HCT116 (cell line): Measurements from ENCODE around the gene PCBP3. TPM values are rescaled to one million over a fixed set of nuclear protein-coding genes. Genes with fewer than 3 reads are reported as not detected.
A peak's percentile ranks its signal among the peaks of the same experiment; 100 is the strongest.

Experiments
- ATAC-seq: fragments of 200-7000 bp; cut with Tn5 transposase; 2 replicates; pipeline ENCODE4 v1.9.1; 2020; ENCODE audit warnings: mild to moderate bottlenecking, moderate library complexity
- BruUV-seq: library from RNA; stranded (reverse); fragments of 400-500 nt; replicated peaks from 2 replicates; lab custom pipeline; 2021; lab: Mats Ljungman, UMichigan
- CTCF ChIA-PET: fragments of 300-600 bp; sonication (Branson Sonifier 250); formaldehyde crosslinking; loops from one replicate; lab custom pipeline; 2021; ENCODE audit warnings: antibody characterized with exemption; lab: Charles Lee
- POLR2A ChIA-PET: fragments of 300-600, 350-600 bp; sonication (Branson Sonifier 250); formaldehyde crosslinking; loops from one replicate; lab custom pipeline; 2021; ENCODE audit warnings: antibody characterized with exemption; lab: Charles Lee
- RAD21 ChIA-PET, 2 experiments: fragments of 300-600 bp; sonication (Branson Sonifier 250); formaldehyde crosslinking; loops; one replicate each; lab custom pipeline; 2023; ENCODE audit warnings: low total read pairs in 2 of 2; ENCODE audit not compliant: uncharacterized antibody in 2 of 2, unreplicated experiment in 2 of 2, low non-redundant PET in 1 of 2; lab: Charles Lee
- DNase-seq: peaks from one replicate; pipeline ENCODE4 v3.0.0-alpha.2; 2010; ENCODE audit warnings: low read depth, low spot score
- H2AFZ ChIP-seq: fragments of 200-600 bp; shearing (Covaris generic), sonication (generic); 2 replicates; pipeline ENCODE4 v1.6.1; 2017; ENCODE audit warnings: low read depth, mixed run types, mixed read lengths, antibody characterized with exemption, low read length; ENCODE audit not compliant: poor library complexity, severe bottlenecking
- H3K27ac ChIP-seq: 2 replicates; pipeline ENCODE4 v1.5.1; 2012; ENCODE audit warnings: low read depth, low read length
- H3K27me3 ChIP-seq: fragments of 200-600 bp; sonication (generic); 2 replicates; pipeline ENCODE4 v1.6.1; 2016; ENCODE audit warnings: mixed run types, low read length, mixed read lengths; ENCODE audit not compliant: insufficient read depth
- H3K36me3 ChIP-seq, 2 experiments: fragments of 200-500 bp in 1 of 2; fragments of 200-600 bp in 1 of 2; sonication (Bioruptor generic) in 1 of 2; sonication (generic) in 1 of 2; 2 replicates each; pipeline versions ENCODE4 v1.5.1 to v1.6.1; 2014 to 2016; ENCODE audit warnings: low read length in 2 of 2, inconsistent platforms in 1 of 2, mixed read lengths in 1 of 2, mixed run types in 1 of 2; ENCODE audit not compliant: insufficient read depth in 2 of 2, control insufficient read depth in 1 of 2
- H3K4me1 ChIP-seq, 2 experiments: fragments of 200-600 bp in 1 of 2; sonication (generic) in 1 of 2; 2 replicates each; pipeline versions ENCODE4 v1.5.1 to v1.6.1; 2012 to 2017; ENCODE audit warnings: low read length in 2 of 2, inconsistent platforms in 1 of 2, mild to moderate bottlenecking in 1 of 2, mixed read lengths in 1 of 2, mixed run types in 1 of 2, moderate library complexity in 1 of 2; ENCODE audit not compliant: insufficient read depth in 2 of 2, control insufficient read depth in 1 of 2
- H3K4me2 ChIP-seq: fragments of 200-600 bp; sonication (generic); 2 replicates; pipeline ENCODE4 v1.6.1; 2017; ENCODE audit warnings: mixed run types, low read length, mixed read lengths
- H3K4me3 ChIP-seq, 2 experiments: fragments of 200-600 bp in 1 of 2; sonication (generic) in 1 of 2; replicated peaks in 1 of 2; 2 replicates each; pipeline ENCODE4 v1.5.1; 2011 to 2016; ENCODE audit warnings: low read length in 2 of 2, control low read depth in 1 of 2, low read depth in 1 of 2, mild to moderate bottlenecking in 1 of 2, mixed read lengths in 1 of 2, mixed run types in 1 of 2
- H3K79me2 ChIP-seq: fragments of 200-600 bp; sonication (generic); 2 replicates; pipeline ENCODE4 v1.6.1; 2017; ENCODE audit warnings: mild to moderate bottlenecking, mixed run types, low read length, moderate library complexity, mixed read lengths; ENCODE audit not compliant: insufficient read depth
- H3K9ac ChIP-seq: fragments of 200-600 bp; sonication (generic); 2 replicates; pipeline ENCODE4 v1.6.1; 2016; ENCODE audit warnings: low read length, mixed read lengths
- H3K9me2 ChIP-seq: fragments of 200-600 bp; sonication (generic), shearing (Covaris generic); 2 replicates; pipeline ENCODE4 v1.6.1; 2017; ENCODE audit warnings: mixed run types, mild to moderate bottlenecking, moderate library complexity; ENCODE audit not compliant: insufficient read depth
- H3K9me3 ChIP-seq, 2 experiments: fragments of 200-500 bp in 1 of 2; fragments of 200-600 bp in 1 of 2; sonication (Bioruptor generic) in 1 of 2; sonication (generic) in 1 of 2; 2 replicates each; pipeline ENCODE4 v1.6.1; 2014 to 2017; ENCODE audit warnings: low read length in 2 of 2, mixed read lengths in 2 of 2, inconsistent platforms in 1 of 2, low read depth in 1 of 2, mild to moderate bottlenecking in 1 of 2, mixed run types in 1 of 2, moderate library complexity in 1 of 2; ENCODE audit not compliant: control insufficient read depth in 1 of 2, insufficient read depth in 1 of 2
- H4K20me1 ChIP-seq: fragments of 200-600 bp; sonication (generic), shearing (Covaris generic); 2 replicates; pipeline ENCODE4 v1.6.1; 2017; ENCODE audit warnings: mixed run types, mild to moderate bottlenecking, moderate library complexity; ENCODE audit not compliant: insufficient read depth
- CBX3 ChIP-seq: IDR thresholded peaks from 2 replicates; pipeline ENCODE4 v1.6.1; 2012; ENCODE audit warnings: low read depth
- CEBPB ChIP-seq: IDR thresholded peaks from 2 replicates; pipeline ENCODE4 v1.6.1; 2012; ENCODE audit warnings: low read depth
- EZH2phosphoT487 ChIP-seq: fragments of 200-600 bp; IDR thresholded peaks from 2 replicates; pipeline ENCODE4 v1.6.1; 2018; ENCODE audit warnings: antibody characterized with exemption, borderline replicate concordance
- FOSL1 ChIP-seq: IDR thresholded peaks from 2 replicates; pipeline ENCODE4 v1.6.1; 2012; ENCODE audit warnings: low read depth
- JUND ChIP-seq: IDR thresholded peaks from 2 replicates; pipeline ENCODE4 v1.6.1; 2012
- POLR2A ChIP-seq: IDR thresholded peaks from 2 replicates; pipeline ENCODE4 v1.7.0; 2011; ENCODE audit warnings: borderline replicate concordance; ENCODE audit not compliant: insufficient read depth, insufficient read length; ENCODE audit errors: extremely low read depth
- SIN3A ChIP-seq: IDR thresholded peaks from 2 replicates; pipeline ENCODE4 v1.6.1; 2012; ENCODE audit warnings: low read depth
- SP1 ChIP-seq: IDR thresholded peaks from 2 replicates; pipeline ENCODE4 v1.6.1; 2012; ENCODE audit warnings: low read depth
- YY1 ChIP-seq: IDR thresholded peaks from 2 replicates; pipeline ENCODE4 v1.6.1; 2011; ENCODE audit warnings: low read length, low read depth, moderate library complexity, mild to moderate bottlenecking; ENCODE audit not compliant: insufficient replicate concordance; ENCODE audit errors: extremely low read depth
- ZFX ChIP-seq: fragments of 450-650 bp; IDR thresholded peaks from 2 replicates; pipeline ENCODE4 v1.6.1; 2017
- intact Hi-C: fragments of 100-400 bp; cut with micrococcal nuclease; formaldehyde crosslinking; loops from 2 replicates; pipeline ENCODE4 v1.10.0; 2022
- total RNA-seq: library from RNA; stranded (reverse); gene quantifications from one replicate; pipeline ENCODE4 v1.2.1, GENCODE V29; 2021; ENCODE audit not compliant: unreplicated experiment

The PCBP3 gene
- total RNA-seq, 1 experiment from 2014 or later, result 3.1 TPM

- no peaks in the 10 kb centered on the region for H4K20me1 ChIP-seq
- peak overlapping the region; percentile 25 for H3K27ac ChIP-seq
- CTCF ChIA-PET, result no interaction called here
- H3K27me3 ChIP-seq, result no peaks in the 10 kb centered on the region
- no peaks in the 10 kb centered on the region for H3K79me2 ChIP-seq
- POLR2A ChIA-PET, result interaction anchor here (1.2 kb wide), 1 partner anchor 26 kb away, joined by 3 read pairs; no protein-coding TSS in a partner anchor
- no peaks in the 10 kb centered on the region for H3K9me2 ChIP-seq
- H3K4me3 ChIP-seq, result peak overlapping the region in 1 of 2 experiments; percentile 34; a peak in 2 of 4 replicates
- H3K9me3 ChIP-seq, result no peaks in the 10 kb centered on the region
- BruUV-seq, result no TSS peak
- H3K4me1 ChIP-seq, result peaks cover 15% of the 10 kb centered on the region in 2 experiments
- intact Hi-C loops, result no loop called here
- H3K36me3 ChIP-seq, result no peaks in the 10 kb centered on the region
- RAD21 ChIA-PET, result no interaction called here
- H3K4me2 ChIP-seq, result peak overlapping the region; percentile 75
- peak overlapping the region; percentile 74 for H2AFZ ChIP-seq
- ATAC-seq (peak; percentile 64), DNase-seq (no peak)
- peak overlapping the region; percentile 33; the same call in 1 of the 2 replicates for H3K9ac ChIP-seq
- no peak for TF ChIP-seq JUND
- TF ChIP-seq EZH2phosphoT487, result no peak
- no peak for TF ChIP-seq CEBPB
- TF ChIP-seq ZFX, result no peak
- TF ChIP-seq POLR2A, result no peak
- TF ChIP-seq YY1, result no peak
These were observed 103.8 kb downstream of the PCBP3 start for GRCh38 chr21:45747233-45747766.

- H3K4me3 ChIP-seq, result peak overlapping the region in 1 of 2 experiments; percentile 34; a peak in 2 of 4 replicates
- no peaks in the 10 kb centered on the region for H3K27me3 ChIP-seq
- H3K27ac ChIP-seq, result peak overlapping the region; percentile 25
- peak; percentile 18 for DNase-seq
- H3K36me3 ChIP-seq, result no peaks in the 10 kb centered on the region
- peak overlapping the region; percentile 74 for H2AFZ ChIP-seq
- peak overlapping the region; percentile 75 for H3K4me2 ChIP-seq
- RAD21 ChIA-PET, result interaction anchor here in 1 of 2 experiments (0.7 kb wide), 1 partner anchor 192 kb away, joined by 4 read pairs; no protein-coding TSS in a partner anchor
- ATAC-seq, result peak; percentile 97
- peak overlapping the region; percentile 33; the same call in 1 of the 2 replicates for H3K9ac ChIP-seq
- CTCF ChIA-PET, result no interaction called here
- no TSS peak for BruUV-seq
- H3K4me1 ChIP-seq, result peaks cover 15% of the 10 kb centered on the region in 2 experiments
- no peak for TF ChIP-seq SIN3A
- peak; percentile 67 for TF ChIP-seq FOSL1
- no peak for TF ChIP-seq EZH2phosphoT487
- peak; percentile 37; the same call in 1 of the 2 replicates for TF ChIP-seq SP1
- TF ChIP-seq JUND, result peak; percentile 85
- TF ChIP-seq CBX3, result peak; percentile 78; the same call in 1 of the 2 replicates
- POLR2A ChIA-PET, result interaction anchor here (1.2 kb wide), 1 partner anchor 26 kb away, joined by 3 read pairs; no protein-coding TSS in a partner anchor
- no peaks in the 10 kb centered on the region for H3K9me3 ChIP-seq
- no peaks in the 10 kb centered on the region for H4K20me1 ChIP-seq
- intact Hi-C loops, result no loop called here
- no peaks in the 10 kb centered on the region for H3K9me2 ChIP-seq
- no peaks in the 10 kb centered on the region for H3K79me2 ChIP-seq
These were observed 104.4 kb downstream of the PCBP3 start for GRCh38 chr21:45747802-45748445.
